GM18498 (cell line): Measurements from ENCODE around the gene FIBCD1.
"Not testable (repeated sequence)": the region's sequence is repeated elsewhere in the genome, so short reads cannot be mapped to it uniquely, and the experiment has no call there.

Experiments
- ATAC-seq: cut with Tn5 transposase; IDR thresholded peaks from one replicate; pipeline ENCODE4 v1.9.1; 2021; ENCODE audit warnings: mild to moderate bottlenecking, moderate library complexity; ENCODE audit not compliant: unreplicated experiment

FIBCD1 gene

GRCh38 chr9:130955947-130956621 lies 17.0 kb upstream of the FIBCD1 start:
- ATAC-seq, result no peak

GRCh38 chr9:130954925-130955324 lies 15.9 kb upstream of the FIBCD1 start:
- not testable (repeated sequence) for ATAC-seq

- ATAC-seq, result no peak
Observed at GRCh38 chr9:130954317-130954716, 15.3 kb upstream of the FIBCD1 start.

GRCh38 chr9:130952065-130952762 lies 13.2 kb upstream of the FIBCD1 start:
- no peak for ATAC-seq

- no peak for ATAC-seq
Observed at GRCh38 chr9:130950039-130950311, 10.9 kb upstream of the FIBCD1 start.

GRCh38 chr9:130949188-130950038 lies 10.4 kb upstream of the FIBCD1 start:
- ATAC-seq, result no peak

GRCh38 chr9:130948266-130948665 lies 9.2 kb upstream of the FIBCD1 start:
- no peak for ATAC-seq

GRCh38 chr9:130947618-130948140 lies 8.6 kb upstream of the FIBCD1 start:
- no peak for ATAC-seq

GRCh38 chr9:130946766-130947617 lies 7.9 kb upstream of the FIBCD1 start:
- no peak for ATAC-seq

- no peak for ATAC-seq
Observed at GRCh38 chr9:130945173-130945572, 6.1 kb upstream of the FIBCD1 start.

- no peak for ATAC-seq
Observed at GRCh38 chr9:130944510-130945058, 5.5 kb upstream of the FIBCD1 start.

GRCh38 chr9:130943777-130944176 lies 4.7 kb upstream of the FIBCD1 start:
- ATAC-seq, result no peak

- no peak for ATAC-seq
Observed at GRCh38 chr9:130943221-130943620, 4.2 kb upstream of the FIBCD1 start.

- no peak for ATAC-seq
Observed at GRCh38 chr9:130942679-130943078, 3.6 kb upstream of the FIBCD1 start.

GRCh38 chr9:130942084-130942483 lies 3.0 kb upstream of the FIBCD1 start:
- no peak for ATAC-seq

- ATAC-seq, result no peak
Observed at GRCh38 chr9:130940693-130941576, 1.9 kb upstream of the FIBCD1 start.

- ATAC-seq, result no peak
Observed at GRCh38 chr9:130940027-130940549, 1.0 kb upstream of the FIBCD1 start.

GRCh38 chr9:130939405-130940026 lies 469 bp upstream of the FIBCD1 start:
- no peak for ATAC-seq

- no peak for ATAC-seq
Observed at GRCh38 chr9:130938184-130938651, 829 bp downstream of the FIBCD1 start.
